SK-N-MC (cell line): ENCODE data around the gene CTNNA3.

Experiments used
- EZH2 ChIP-seq: fragments of 200-600 bp; sonication (generic); IDR thresholded peaks from one replicate; pipeline ENCODE4 v1.6.1; 2017; ENCODE audit warnings: antibody characterized with exemption
- FOXP2 ChIP-seq: optimal IDR thresholded peaks from 2 replicates; pipeline ENCODE3; 2011; ENCODE audit warnings: mild to moderate bottlenecking, moderate library complexity; ENCODE audit not compliant: insufficient read depth; ENCODE audit errors: extremely low read length, control extremely low read depth
- POLR2AphosphoS5 ChIP-seq: IDR thresholded peaks from 2 replicates; pipeline ENCODE4 v1.6.1; 2012; ENCODE audit warnings: mild to moderate bottlenecking, low read depth, low read length, borderline replicate concordance

DNA sequence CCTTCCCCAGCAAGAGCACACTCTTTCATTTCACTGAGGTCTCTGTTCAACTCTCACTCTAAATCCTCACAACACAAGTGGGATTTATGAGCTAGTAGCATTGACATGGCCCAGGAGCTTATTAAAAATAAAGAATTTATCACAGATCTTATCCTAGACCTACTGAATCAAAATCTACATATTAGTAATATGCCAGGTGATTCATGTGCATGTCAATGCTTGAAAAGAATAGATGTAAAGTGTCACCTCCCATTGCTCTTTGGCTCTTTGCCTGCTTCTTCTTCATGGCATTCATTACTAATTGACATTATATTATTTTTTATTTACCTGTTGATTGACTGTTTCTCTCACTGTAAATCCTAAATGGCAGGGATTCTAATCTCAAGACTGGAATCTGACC is 1229.4 kb downstream of the CTNNA3 start:
- TF ChIP-seq POLR2AphosphoS5 (no peak), EZH2 (no peak), FOXP2 (no peak)
